Measurements from ENCODE around the gene IL12B.
"Not testable (repeated sequence)": the region's sequence is repeated elsewhere in the genome, so short reads cannot be mapped to it uniquely, and the experiment has no call there.

Gene IL12B

DNA sequence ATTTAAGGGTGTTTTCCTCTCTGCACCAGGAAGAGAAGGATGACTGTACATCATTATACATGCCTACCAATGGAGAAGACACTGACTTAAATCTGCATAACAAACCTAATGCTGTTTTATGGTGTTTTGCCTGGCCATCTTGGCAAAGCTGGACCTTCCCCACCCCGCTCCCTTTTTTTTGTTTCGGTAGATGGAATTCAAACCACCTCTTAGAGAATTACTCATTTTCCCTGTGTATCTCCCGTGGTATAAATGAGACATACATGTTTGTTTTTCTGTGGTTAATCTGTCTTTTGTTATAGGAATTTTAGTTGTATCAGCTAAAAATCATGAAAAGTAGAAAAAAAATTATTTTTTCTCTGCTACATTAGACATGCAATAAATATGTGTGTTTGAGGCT is 28.8 kb downstream of the IL12B start:
- intact Hi-C loops (cut with micrococcal nuclease): no loop called here
- Mint-ChIP-seq H3K36me3 (ENCODE audit: low read depth) (peaks cover 15% of the 10 kb centered on the region), H3K27me3 (no peaks in the 10 kb centered on the region)

DNA sequence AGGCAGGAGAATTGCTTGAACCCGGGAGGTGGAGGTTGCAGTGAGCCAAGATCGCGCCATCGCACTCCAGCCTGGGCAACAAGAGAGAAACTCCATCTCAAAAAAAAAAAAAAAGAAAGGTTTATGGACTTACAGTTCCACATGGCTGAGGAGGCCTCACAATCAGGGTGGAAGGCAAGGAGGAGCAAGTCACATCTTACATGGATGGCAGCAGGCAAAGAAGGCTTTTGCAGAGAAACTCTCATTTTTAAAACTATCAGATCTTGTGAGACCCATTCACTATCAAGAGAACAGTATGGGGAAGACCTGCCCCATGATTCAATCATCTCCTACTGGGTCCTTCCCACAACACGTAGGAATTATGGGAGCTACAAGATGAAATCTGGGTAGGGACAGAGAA is 33.0 kb downstream of the IL12B start:
- H3K4me1 Mint-ChIP-seq (ENCODE audit: low read depth); intact Hi-C loops (cut with micrococcal nuclease); H3K27me3 Mint-ChIP-seq; H3K36me3 Mint-ChIP-seq (ENCODE audit: low read depth); H3K27ac Mint-ChIP-seq; H3K4me3 Mint-ChIP-seq: not testable (repeated sequence)
- H3K9me3 Mint-ChIP-seq: peaks cover 50% of the 10 kb centered on the region

More for the DNA sequence above, 28.8 kb downstream of the IL12B start:
- peaks cover 69% of the 10 kb centered on the region for H3K9me3 Mint-ChIP-seq
- H3K4me3 Mint-ChIP-seq: no peak overlapping the region
- H3K4me1 Mint-ChIP-seq (ENCODE audit: low read depth): peaks cover 5% of the 10 kb centered on the region
- no peak overlapping the region for H3K27ac Mint-ChIP-seq

GRCh38 chr5:159294921-159295320 is 35.4 kb downstream of the IL12B start:
- Mint-ChIP-seq H3K36me3 (ENCODE audit: low read depth) (no peaks in the 10 kb centered on the region), H3K4me1 (ENCODE audit: low read depth) (no peaks in the 10 kb centered on the region), H3K27ac (no peak overlapping the region), H3K4me3 (no peak overlapping the region), H3K27me3 (no peaks in the 10 kb centered on the region), H3K9me3 (peaks cover 29% of the 10 kb centered on the region)
- intact Hi-C loops (cut with micrococcal nuclease): no loop called here

- Mint-ChIP-seq H3K9me3 (no peaks in the 10 kb centered on the region), H3K36me3 (ENCODE audit: low read depth) (no peaks in the 10 kb centered on the region), H3K4me3 (no peak overlapping the region), H3K27me3 (no peaks in the 10 kb centered on the region), H3K4me1 (ENCODE audit: low read depth) (no peaks in the 10 kb centered on the region), H3K27ac (no peak overlapping the region)
- intact Hi-C loops (cut with micrococcal nuclease): no loop called here
These were observed 39.5 kb downstream of the IL12B start for GRCh38 chr5:159290741-159291140.

DNA sequence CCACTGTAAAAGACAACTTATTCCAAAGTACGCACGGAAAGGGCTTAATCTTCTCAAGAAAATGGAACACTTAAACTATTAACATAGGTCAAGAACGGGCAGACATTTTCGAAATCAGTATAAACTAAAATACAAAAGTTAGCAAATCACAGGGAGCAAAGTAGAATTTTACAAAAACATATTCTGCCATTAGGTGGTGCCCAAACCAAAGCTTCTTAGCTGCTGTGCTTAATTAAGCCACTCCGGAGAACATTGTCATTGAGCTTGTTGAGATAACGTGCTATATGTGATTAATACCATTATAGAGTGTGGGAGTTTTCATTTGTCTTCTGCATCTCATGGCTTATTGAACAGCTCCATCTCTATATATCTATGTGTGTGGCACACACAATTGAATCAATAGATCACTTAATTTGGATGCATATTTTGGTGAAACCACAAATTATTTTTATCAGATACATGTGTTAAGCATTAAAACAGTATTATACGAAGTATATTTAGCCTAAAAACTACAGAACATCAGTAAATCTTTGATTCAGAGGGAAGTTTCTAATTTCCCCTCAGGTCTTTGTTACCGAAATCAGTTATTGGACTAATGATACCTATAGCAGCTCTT is 43.8 kb downstream of the IL12B start:
- no peaks in the 10 kb centered on the region for H3K4me1 Mint-ChIP-seq (ENCODE audit: low read depth)
- no peaks in the 10 kb centered on the region for H3K27me3 Mint-ChIP-seq
- H3K27ac Mint-ChIP-seq: no peak overlapping the region
- intact Hi-C loops (cut with micrococcal nuclease): loop anchor here (5.0 to 10.0 kb wide), 2 partner anchors 631 to 708 kb away; partner anchors contain the start of gene ADRA1B
- H3K4me3 Mint-ChIP-seq: no peak overlapping the region
- no peaks in the 10 kb centered on the region for H3K9me3 Mint-ChIP-seq
- peaks cover 11% of the 10 kb centered on the region for H3K36me3 Mint-ChIP-seq (ENCODE audit: low read depth)

- H3K4me3 Mint-ChIP-seq: no peak overlapping the region
- H3K9me3 Mint-ChIP-seq: no peaks in the 10 kb centered on the region
- peaks cover 60% of the 10 kb centered on the region for H3K36me3 Mint-ChIP-seq (ENCODE audit: low read depth)
- peaks cover 6% of the 10 kb centered on the region for H3K4me1 Mint-ChIP-seq (ENCODE audit: low read depth)
- H3K27me3 Mint-ChIP-seq: no peaks in the 10 kb centered on the region
- no peak overlapping the region for H3K27ac Mint-ChIP-seq
- intact Hi-C loops (cut with micrococcal nuclease): no loop called here
These were observed 55.6 kb downstream of the IL12B start for GRCh38 chr5:159274676-159275075.

GRCh38 chr5:159273923-159274322 is 56.4 kb downstream of the IL12B start:
- Mint-ChIP-seq H3K9me3 (no peaks in the 10 kb centered on the region), H3K4me3 (no peak overlapping the region), H3K27ac (no peak overlapping the region), H3K27me3 (no peaks in the 10 kb centered on the region), H3K36me3 (ENCODE audit: low read depth) (peaks cover 60% of the 10 kb centered on the region), H3K4me1 (ENCODE audit: low read depth) (peaks cover 6% of the 10 kb centered on the region)
- intact Hi-C loops (cut with micrococcal nuclease): no loop called here

GRCh38 chr5:159269723-159270122 is 60.6 kb downstream of the IL12B start:
- Mint-ChIP-seq H3K27ac (no peak overlapping the region), H3K4me3 (no peak overlapping the region), H3K9me3 (no peaks in the 10 kb centered on the region), H3K27me3 (no peaks in the 10 kb centered on the region), H3K4me1 (ENCODE audit: low read depth) (peaks cover 3% of the 10 kb centered on the region), H3K36me3 (ENCODE audit: low read depth) (peaks cover 53% of the 10 kb centered on the region)
- intact Hi-C loops (cut with micrococcal nuclease): no loop called here

DNA sequence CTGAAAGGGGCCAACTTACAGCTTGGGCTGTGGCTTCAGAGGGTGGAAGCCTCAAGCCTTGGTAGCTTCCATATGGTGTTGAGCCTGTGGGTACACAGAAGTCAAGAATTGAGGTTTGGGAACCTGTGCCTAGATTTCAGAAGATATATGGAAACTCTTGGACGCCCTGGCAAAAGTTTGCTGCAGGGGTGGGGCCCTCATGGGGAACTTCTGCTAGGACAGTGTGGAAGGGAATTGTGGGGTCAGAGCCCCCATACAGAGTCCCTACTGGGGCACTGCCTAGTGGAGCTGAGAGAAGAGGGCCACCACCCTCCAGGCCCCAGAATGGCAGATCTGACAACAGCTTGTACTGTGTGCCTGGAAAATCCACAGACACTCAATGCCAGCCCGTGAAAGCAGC is 63.5 kb downstream of the IL12B start:
- H3K4me1 Mint-ChIP-seq (ENCODE audit: low read depth): peaks cover 24% of the 10 kb centered on the region
- H3K9me3 Mint-ChIP-seq; intact Hi-C loops (cut with micrococcal nuclease); H3K4me3 Mint-ChIP-seq; H3K27me3 Mint-ChIP-seq; H3K27ac Mint-ChIP-seq: not testable (repeated sequence)
- peaks cover 56% of the 10 kb centered on the region for H3K36me3 Mint-ChIP-seq (ENCODE audit: low read depth)

Data from dendritic cell treated with granulocyte-macrophage colony-stimulating factor and Interleukin-4, amounts not matched to agents 40 ng/mL and 50 ng/mL, for 4 days (primary cell).